GM23338 (cell line): ENCODE results near the gene DAGLB. TPM values are rescaled to one million over a fixed set of nuclear protein-coding genes. Genes with fewer than 3 reads are reported as not detected.

Experiments used
- ATAC-seq: fragments of 200-7000 bp; cut with Tn5 transposase; 3 replicates; pipeline ENCODE4 v1.9.1; 2020
- DNase-seq: peaks from one replicate; pipeline ENCODE4 v3.0.0-alpha.2; 2015; ENCODE audit warnings: low spot score
- H2AFZ ChIP-seq: fragments of 200-600 bp; sonication (generic); 2 replicates; pipeline ENCODE4 v1.8.0; 2016; ENCODE audit warnings: antibody characterized with exemption, mild to moderate bottlenecking, moderate library complexity
- H3F3A ChIP-seq: fragments of 200-600 bp; sonication (generic); replicated peaks from 2 replicates; pipeline ENCODE4 v1.8.0; 2017; ENCODE audit warnings: antibody characterized with exemption, mixed run types, low read depth
- H3K27ac ChIP-seq: fragments of 200-600 bp; sonication (generic); 2 replicates; pipeline ENCODE4 v1.6.1; 2016; ENCODE audit warnings: low read depth
- H3K27me3 ChIP-seq: fragments of 200-600 bp; sonication (generic); 2 replicates; pipeline ENCODE4 v1.8.0; 2016; ENCODE audit warnings: mild to moderate bottlenecking, mixed run types, moderate library complexity; ENCODE audit not compliant: insufficient read depth
- H3K36me3 ChIP-seq: fragments of 200-600 bp; sonication (generic); 2 replicates; pipeline ENCODE4 v1.8.0; 2016; ENCODE audit warnings: mild to moderate bottlenecking; ENCODE audit not compliant: insufficient read depth
- H3K4me1 ChIP-seq: fragments of 200-600 bp; sonication (generic); 2 replicates; pipeline ENCODE4 v1.8.0; 2016; ENCODE audit warnings: mild to moderate bottlenecking, moderate library complexity; ENCODE audit not compliant: insufficient read depth
- H3K4me2 ChIP-seq: fragments of 200-600 bp; sonication (generic); 2 replicates; pipeline ENCODE4 v1.7.1; 2017; ENCODE audit warnings: mixed run types
- H3K4me3 ChIP-seq: fragments of 200-600 bp; sonication (generic); 2 replicates; pipeline ENCODE4 v1.6.1; 2016; ENCODE audit warnings: mixed run types
- H3K79me2 ChIP-seq: fragments of 200-600 bp; sonication (generic); replicated peaks from 2 replicates; pipeline ENCODE4 v1.8.0; 2017; ENCODE audit warnings: mild to moderate bottlenecking; ENCODE audit not compliant: insufficient read depth
- H3K9me2 ChIP-seq: fragments of 200-600 bp; sonication (generic); 2 replicates; pipeline ENCODE4 v1.8.0; 2017; ENCODE audit not compliant: insufficient read depth
- H4K20me1 ChIP-seq: fragments of 200-600 bp; sonication (generic); replicated peaks from 2 replicates; pipeline ENCODE4 v1.8.0; 2017; ENCODE audit warnings: mild to moderate bottlenecking; ENCODE audit not compliant: insufficient read depth
- H3K27ac Mint-ChIP-seq: 2 replicates; pipeline ENCODE4 v1.8.0; 2020; ENCODE audit warnings: inconsistent platforms, mild to moderate bottlenecking, moderate library complexity, mixed read lengths
- H3K27me3 Mint-ChIP-seq: 3 replicates; pipeline ENCODE4 v1.8.0; 2022; ENCODE audit warnings: low read depth, mild to moderate bottlenecking, moderate library complexity, mixed read lengths, inconsistent platforms; ENCODE audit not compliant: insufficient read depth, poor library complexity
- H3K36me3 Mint-ChIP-seq: 3 replicates; pipeline ENCODE4 v1.8.0; 2021; ENCODE audit warnings: low read depth, mild to moderate bottlenecking, inconsistent platforms, moderate library complexity, mixed read lengths
- H3K4me1 Mint-ChIP-seq: 3 replicates; pipeline ENCODE4 v1.8.0; 2020; ENCODE audit warnings: mild to moderate bottlenecking, inconsistent platforms, mixed read lengths
- H3K4me3 Mint-ChIP-seq: 3 replicates; pipeline ENCODE4 v1.8.0; 2021; ENCODE audit warnings: moderate library complexity, mild to moderate bottlenecking, inconsistent platforms, mixed read lengths
- H3K9me3 Mint-ChIP-seq: 3 replicates; pipeline ENCODE4 v1.8.0; 2020; ENCODE audit warnings: moderate library complexity, mild to moderate bottlenecking, inconsistent platforms, mixed read lengths
- ETS1 ChIP-seq: IDR thresholded peaks from 2 replicates; pipeline ENCODE4 v1.6.1; 2016; ENCODE audit warnings: antibody characterized with exemption
- EZH2phosphoT487 ChIP-seq: fragments of 200-600 bp; sonication (generic); IDR thresholded peaks from one replicate; pipeline ENCODE4 v1.8.1; 2018; ENCODE audit warnings: antibody characterized with exemption; ENCODE audit not compliant: unreplicated experiment
- JUNB ChIP-seq: IDR thresholded peaks from one replicate; pipeline ENCODE4 v1.6.1; 2016; ENCODE audit warnings: antibody characterized with exemption; ENCODE audit not compliant: unreplicated experiment
- REST ChIP-seq: IDR thresholded peaks from one replicate; pipeline ENCODE4 v1.6.1; 2018; ENCODE audit warnings: antibody characterized with exemption; ENCODE audit not compliant: unreplicated experiment
- ZNF462 ChIP-seq: fragments of 250-450 bp; sonication (Bioruptor Pico); IDR thresholded peaks from 2 replicates; pipeline ENCODE4 v1.5.0; 2020; ENCODE audit warnings: mild to moderate bottlenecking, moderate library complexity
- polyA plus RNA-seq: library from polyadenylated mRNA; unstranded; fragments of >200 nt; fragmentation: Nextera tagmentation; extraction: Ambion mirVana; gene quantifications from 2 replicates; pipeline ENCODE4 v1.2.1, GENCODE V29; 2016
- total RNA-seq: library from RNA; depleted of rRNA; stranded (reverse); fragments of >200 nt; shearing (Covaris generic); gene quantifications from 2 replicates; pipeline ENCODE4 v1.2.3, GENCODE V29; 2014

The DAGLB gene
- total and polyA plus RNA-seq, 2 experiments from 2014 or later, result 13.8 to 26.0 TPM

GRCh38 chr7:6478186-6478585 lies 30.4 kb upstream of the DAGLB start:
- 0 out of 2 replicates have a peak, but pooled peaks cover 3% of the 10 kb centered on the region for H3F3A ChIP-seq
- H2AFZ ChIP-seq, result no peak overlapping the region
- ATAC-seq (no peak), DNase-seq (no peak)
- H3K27ac ChIP-seq, result no peak overlapping the region
- peaks cover 15% of the 10 kb centered on the region for H3K36me3 Mint-ChIP-seq
- peaks cover 96% of the 10 kb centered on the region for H3K79me2 ChIP-seq
- peaks cover 6% of the 10 kb centered on the region for H3K27me3 Mint-ChIP-seq
- peaks cover 10% of the 10 kb centered on the region; the same call in 1 of the 2 replicates for H3K4me1 ChIP-seq
- H3K4me3 Mint-ChIP-seq, result no peak overlapping the region
- no peaks in the 10 kb centered on the region for H3K27me3 ChIP-seq
- H3K9me2 ChIP-seq, result no peaks in the 10 kb centered on the region
- H3K4me2 ChIP-seq, result no peak overlapping the region
- H3K4me3 ChIP-seq, result no peak overlapping the region
- peaks cover 9% of the 10 kb centered on the region; the same call in 2 of the 3 replicates for H3K4me1 Mint-ChIP-seq
- H3K36me3 ChIP-seq, result no peaks in the 10 kb centered on the region; the same call in 1 of the 2 replicates
- peaks cover 57% of the 10 kb centered on the region for H4K20me1 ChIP-seq
- H3K27ac Mint-ChIP-seq, result no peak overlapping the region; the same call in 1 of the 2 replicates
- H3K9me3 Mint-ChIP-seq, result no peaks in the 10 kb centered on the region
- TF ChIP-seq JUNB (no peak), ZNF462 (CRISPR knock-in tag) (no peak), EZH2phosphoT487 (no peak)

GRCh38 chr7:6477318-6477660 lies 29.5 kb upstream of the DAGLB start:
- H3F3A ChIP-seq, result 0 out of 2 replicates have a peak, but pooled peaks cover 3% of the 10 kb centered on the region
- no peak for ATAC-seq
- DNase-seq, result no peak
- H3K27me3 ChIP-seq, result no peaks in the 10 kb centered on the region
- Mint-ChIP-seq H3K4me3 (no peak overlapping the region), H3K27ac (no peak overlapping the region), H3K36me3 (peaks cover 13% of the 10 kb centered on the region), H3K9me3 (no peaks in the 10 kb centered on the region), H3K27me3 (peaks cover 6% of the 10 kb centered on the region), H3K4me1 (peaks cover 7% of the 10 kb centered on the region; the same call in 2 of the 3 replicates)
- no peaks in the 10 kb centered on the region; the same call in 1 of the 2 replicates for H3K36me3 ChIP-seq
- 0 out of 2 replicates have a peak, but pooled peaks cover 4% of the 10 kb centered on the region for H3K4me1 ChIP-seq
- no peak overlapping the region for H3K4me2 ChIP-seq
- H3K9me2 ChIP-seq, result no peaks in the 10 kb centered on the region
- peaks cover 52% of the 10 kb centered on the region for H4K20me1 ChIP-seq
- no peak overlapping the region for H2AFZ ChIP-seq
- H3K4me3 ChIP-seq, result no peak overlapping the region
- no peak overlapping the region for H3K27ac ChIP-seq
- H3K79me2 ChIP-seq, result peaks cover 87% of the 10 kb centered on the region
- no peak for TF ChIP-seq ETS1
- no peak for TF ChIP-seq REST
